ENCODE measurements around the gene PILRB.
"Not testable (repeated sequence)": the region's sequence is repeated elsewhere in the genome, so short reads cannot be mapped to it uniquely, and the experiment has no call there.

Gene PILRB

DNA sequence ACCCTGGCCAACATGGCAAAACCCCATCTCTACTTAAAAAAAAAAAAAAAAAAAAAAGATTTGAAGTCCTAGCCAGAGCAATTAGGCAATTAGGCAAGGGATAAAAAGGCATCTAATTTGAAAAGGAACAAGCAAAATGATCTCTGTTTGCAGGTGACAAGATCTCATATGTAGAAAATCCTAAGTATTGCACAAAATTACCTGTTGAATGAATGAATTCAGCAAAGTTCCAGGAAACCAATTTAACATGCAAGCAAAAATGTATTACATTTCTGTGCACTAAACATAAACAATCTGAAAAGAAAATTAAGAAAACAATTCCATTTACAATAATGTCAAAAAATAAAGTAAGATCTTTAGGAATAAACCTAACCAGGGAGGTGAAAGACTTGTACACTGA is 5.2 kb downstream of the PILRB start:
- ChIA-PET CTCF (no interaction called here), POLR2A (ENCODE audit: low non-redundant PET) (no interaction called here)
- no peak for DNase-seq (ENCODE audit: low spot score)
- no peak overlapping the region for H3K27ac ChIP-seq
- TF ChIP-seq CTCF (conservative IDR thresholded peaks at IDR 0.05; ENCODE audit: low read depth), result no peak

- DNase-seq (ENCODE audit: low spot score); H3K27ac ChIP-seq; POLR2A ChIA-PET (ENCODE audit: low non-redundant PET): not testable (repeated sequence)
- CTCF ChIA-PET, result interaction anchor here (0.6 to 0.7 kb wide), 2 partner anchors 106 to 1496 kb away, joined by 3 to 5 read pairs; no protein-coding TSS in a partner anchor
These were observed 5.9 kb downstream of the PILRB start for GRCh38 chr7:100363797-100364196.

DNA sequence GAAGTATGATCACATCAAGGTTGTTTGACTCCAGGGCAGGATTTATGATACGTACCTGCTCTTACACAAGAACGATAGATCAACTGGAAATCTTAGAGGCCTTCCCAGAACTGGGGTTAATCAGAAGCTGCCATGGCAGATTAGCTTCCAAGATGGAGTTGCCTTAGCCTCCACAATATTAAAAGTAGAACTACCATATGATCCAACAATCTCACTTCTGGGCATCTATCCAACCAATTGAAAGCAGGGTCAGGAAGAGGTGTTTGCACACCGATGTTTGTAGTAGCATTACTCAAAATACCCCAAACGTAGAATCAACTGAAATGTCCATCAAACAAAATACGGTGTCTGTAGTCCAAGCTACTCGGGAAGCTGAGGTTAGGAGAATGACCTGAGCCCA is 6.6 kb downstream of the PILRB start:
- ChIA-PET POLR2A (ENCODE audit: low non-redundant PET) (no interaction called here), CTCF (interaction anchor here (0.6 kb wide), 1 partner anchor 21 kb away, joined by 3 read pairs; no protein-coding TSS in a partner anchor)
- DNase-seq (ENCODE audit: low spot score), result no peak
- no peak overlapping the region for H3K27ac ChIP-seq
- no peak for TF ChIP-seq CTCF (conservative IDR thresholded peaks at IDR 0.05; ENCODE audit: low read depth)

DNA sequence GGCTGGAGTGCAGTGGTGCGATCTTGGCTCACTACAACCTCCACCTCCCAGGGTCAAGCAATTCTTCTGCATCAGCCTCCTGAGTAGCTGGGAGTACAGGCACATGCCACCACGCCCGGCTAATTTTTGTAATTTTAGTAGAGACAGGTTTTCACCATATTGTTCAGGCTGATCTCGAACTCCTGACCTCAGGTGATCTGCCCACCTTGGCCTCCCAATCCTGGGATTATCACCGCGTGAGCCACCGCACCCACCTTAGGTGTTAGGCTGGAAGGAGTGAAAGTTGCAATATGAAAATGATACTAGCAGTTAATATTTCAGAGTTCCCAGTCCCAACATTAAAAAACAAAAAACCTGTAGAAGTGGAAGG is 8.1 kb downstream of the PILRB start:
- DNase-seq (ENCODE audit: low spot score); CTCF ChIA-PET; POLR2A ChIA-PET (ENCODE audit: low non-redundant PET): not testable (repeated sequence)
- H3K27ac ChIP-seq, result peak overlapping the region; percentile 47

- CTCF ChIA-PET, result no interaction called here
- POLR2A ChIA-PET (ENCODE audit: low non-redundant PET), result no interaction called here
- H3K27ac ChIP-seq, result peak overlapping the region; percentile 47
- TF ChIP-seq CTCF (conservative IDR thresholded peaks at IDR 0.05; ENCODE audit: low read depth), result no peak
- no peak for DNase-seq (ENCODE audit: low spot score)
These were observed 8.7 kb downstream of the PILRB start for GRCh38 chr7:100366411-100367250.

DNA sequence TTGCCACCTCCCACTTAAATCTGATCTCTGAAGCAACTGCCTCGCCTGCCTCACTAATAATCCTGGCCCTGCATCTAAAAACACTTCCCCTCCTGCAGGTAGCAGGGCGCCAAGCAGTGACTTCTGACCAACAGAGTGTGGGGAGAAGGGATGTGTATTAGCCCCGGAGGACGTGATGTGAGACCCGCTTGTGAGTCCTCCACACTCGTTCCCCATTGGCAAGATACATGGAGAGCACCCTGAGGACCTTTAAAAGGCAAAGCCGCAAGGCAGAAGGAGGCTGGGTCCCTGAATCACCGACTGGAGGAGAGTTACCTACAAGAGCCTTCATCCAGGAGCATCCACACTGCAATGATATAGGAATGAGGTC is 9.3 kb downstream of the PILRB start:
- DNase-seq (ENCODE audit: low spot score), result no peak
- POLR2A ChIA-PET (ENCODE audit: low non-redundant PET), result no interaction called here
- TF ChIP-seq CTCF (conservative IDR thresholded peaks at IDR 0.05; ENCODE audit: low read depth), result no peak
- peak overlapping the region; percentile 47 for H3K27ac ChIP-seq
- CTCF ChIA-PET, result no interaction called here

DNA sequence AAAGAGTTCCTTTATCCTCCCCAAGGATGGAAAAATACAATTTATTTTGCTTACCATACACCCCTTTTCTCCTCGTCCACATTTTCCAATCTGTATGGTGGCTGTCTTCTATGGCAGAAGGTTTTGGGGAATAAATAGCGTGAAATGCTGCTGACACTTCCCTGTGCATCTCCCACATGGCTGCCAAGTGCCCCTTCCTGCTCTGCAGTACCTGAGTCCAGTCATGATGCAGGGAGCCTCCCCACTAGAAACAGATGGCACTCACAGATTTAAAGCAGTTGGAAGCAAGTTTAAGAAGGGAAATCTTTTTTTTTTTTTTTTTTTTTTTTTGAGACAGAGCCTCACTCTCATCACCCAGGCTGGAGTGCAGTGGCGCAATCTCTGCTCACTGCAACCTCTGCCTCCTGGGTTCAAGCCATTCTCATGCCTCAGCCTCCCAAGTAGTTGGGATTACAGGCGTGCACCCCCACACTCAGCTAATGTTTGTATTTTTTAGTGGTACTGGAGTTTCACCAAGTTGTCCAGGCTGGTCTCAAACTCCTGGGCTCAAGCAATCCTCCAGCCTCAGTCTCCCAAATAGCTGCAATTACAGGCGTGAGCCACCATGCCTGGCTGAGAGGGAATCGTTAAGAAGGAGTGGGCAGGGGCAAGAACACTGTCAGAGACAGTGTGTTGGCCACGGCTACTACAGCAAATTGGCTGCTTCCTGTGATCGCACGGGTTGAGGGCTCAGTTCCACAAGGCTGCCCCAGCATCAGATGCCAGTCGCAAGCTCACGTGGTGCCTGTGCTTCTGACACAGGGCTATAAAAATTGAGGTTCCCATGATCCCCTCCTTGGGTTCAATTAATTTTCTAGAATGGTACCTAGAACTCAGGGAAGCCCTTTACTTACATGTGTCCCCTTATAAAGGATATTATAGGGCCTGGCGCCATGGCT is 10.0 kb downstream of the PILRB start:
- no peak for TF ChIP-seq CTCF (conservative IDR thresholded peaks at IDR 0.05; ENCODE audit: low read depth)
- DNase-seq (ENCODE audit: low spot score), result no peak
- CTCF ChIA-PET, result no interaction called here
- peak overlapping the region; percentile 47; the same call in 1 of the 2 replicates for H3K27ac ChIP-seq
- POLR2A ChIA-PET (ENCODE audit: low non-redundant PET), result no interaction called here

Measured in RWPE1 (cell line).